Heart left ventricle (tissue), 13 donors: ENCODE measurements around the gene PTPN6.

ENCODE experiments used
- POLR2A ChIP-seq, 2 donors: fragments of 450-650 bp; IDR thresholded peaks; one replicate each; pipeline ENCODE4 v1.6.1; 2017; ENCODE audit warnings: antibody characterized with exemption in 2 of 2, mild to moderate bottlenecking in 2 of 2, moderate library complexity in 2 of 2
- TF ChIP-seq, protein P1 (sequence below), 12 donors: fragments of 200-600 bp; sonication (generic) in 4 of 12; IDR thresholded peaks; one replicate each; pipeline versions ENCODE4 v1.5.0 to v1.8.0; 2018 to 2022; ENCODE audit warnings: antibody characterized with exemption in 12 of 12, mild to moderate bottlenecking in 5 of 12
- donor health status: ischemic (EF 13 %, LVEDD 7.1; RV severe dilation, severe dysfunction).
- donor health status: DM: no; HTN: yes; CAD: no.
- donor health status: DM: no; HTN: no; CAD: no.
- donor health status: ischemic (EF 25% LVEDD 6.9; RV normal size, moderate dysfunction).
- donor health status: ischemic (EF 25% LVEDD 5.7; RV mildly dilated, moderate dysfunction).
- donor health status: ischemic (EF 35%, LVEDD 5.7; RV mildly dilated, moderate dysfunction).
- donor health status: nonischemic (EF 11% LVEDD 7.7; RV severe dilation, severe dysfunction).
- donor health status: DM: yes; HTN: yes; CAD: no.
- donor health status: PGD.
- donor health status: ischemic (EF 29% LVEDD 5.4; RV normal size, mild dysfunction).
- donor health status: nonischemic (EF 23%, LVEDD 6.1; RV moderate dilation, normal function).

DNA sequence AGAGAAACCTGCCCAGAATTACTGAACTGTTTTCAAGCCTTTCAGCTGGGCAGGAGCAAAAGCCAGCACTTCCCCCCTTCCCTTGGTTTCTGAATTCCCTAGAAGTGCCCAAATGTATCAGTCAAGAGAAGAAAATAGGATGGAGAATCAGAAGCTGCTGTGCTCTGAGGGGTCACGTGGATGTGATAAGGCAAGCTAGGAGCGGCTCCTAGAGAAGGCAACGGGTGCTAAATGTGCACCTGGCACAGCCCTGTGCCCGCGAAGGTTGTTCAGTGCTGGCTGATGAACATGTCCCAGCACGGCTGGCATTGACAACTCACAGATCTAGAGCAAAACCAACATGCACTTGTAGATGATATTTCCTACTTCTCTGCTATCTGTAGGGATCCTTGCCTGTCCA, 27.9 kb downstream of the PTPN6 start:
- TF ChIP-seq, protein P1, sequence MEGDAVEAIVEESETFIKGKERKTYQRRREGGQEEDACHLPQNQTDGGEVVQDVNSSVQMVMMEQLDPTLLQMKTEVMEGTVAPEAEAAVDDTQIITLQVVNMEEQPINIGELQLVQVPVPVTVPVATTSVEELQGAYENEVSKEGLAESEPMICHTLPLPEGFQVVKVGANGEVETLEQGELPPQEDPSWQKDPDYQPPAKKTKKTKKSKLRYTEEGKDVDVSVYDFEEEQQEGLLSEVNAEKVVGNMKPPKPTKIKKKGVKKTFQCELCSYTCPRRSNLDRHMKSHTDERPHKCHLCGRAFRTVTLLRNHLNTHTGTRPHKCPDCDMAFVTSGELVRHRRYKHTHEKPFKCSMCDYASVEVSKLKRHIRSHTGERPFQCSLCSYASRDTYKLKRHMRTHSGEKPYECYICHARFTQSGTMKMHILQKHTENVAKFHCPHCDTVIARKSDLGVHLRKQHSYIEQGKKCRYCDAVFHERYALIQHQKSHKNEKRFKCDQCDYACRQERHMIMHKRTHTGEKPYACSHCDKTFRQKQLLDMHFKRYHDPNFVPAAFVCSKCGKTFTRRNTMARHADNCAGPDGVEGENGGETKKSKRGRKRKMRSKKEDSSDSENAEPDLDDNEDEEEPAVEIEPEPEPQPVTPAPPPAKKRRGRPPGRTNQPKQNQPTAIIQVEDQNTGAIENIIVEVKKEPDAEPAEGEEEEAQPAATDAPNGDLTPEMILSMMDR (IDR thresholded peaks at IDR 0.05): no peak
- TF ChIP-seq POLR2A (IDR thresholded peaks at IDR 0.05): no peak
